PC-3 (cell line): ENCODE measurements around the gene VGF.

ENCODE experiments used
- CTCF ChIP-seq: fragments of 300-600 bp; sonication (generic); conservative IDR thresholded peaks from 2 replicates; pipeline ENCODE4 v1.5.1; 2017; ENCODE audit warnings: antibody characterized with exemption, low read depth, mild to moderate bottlenecking, low read length
- EZH2phosphoT487 ChIP-seq: fragments of 300-600 bp; sonication (generic); IDR thresholded peaks from 2 replicates; pipeline ENCODE4 v1.6.1; 2018; ENCODE audit warnings: mild to moderate bottlenecking, antibody characterized with exemption, low read length, borderline replicate concordance

GRCh38 chr7:101164071-101164840, 1.1 kb downstream of the VGF start:
- no peak for TF ChIP-seq CTCF
- TF ChIP-seq EZH2phosphoT487 = no peak
